ENCODE measurements around the gene FER. TPM values are rescaled to one million over a fixed set of nuclear protein-coding genes. Genes with fewer than 3 reads are reported as not detected.
A peak's percentile ranks its signal among the peaks of the same experiment; 100 is the strongest.

FER gene
- total and polyA plus RNA-seq, 10 donors: 0.96 to 38.8 (median 21.2) TPM

GRCh38 chr5:108910627-108911026, 162.9 kb downstream of the FER start:
- peaks cover 0 to 7% (median 0%) of the 10 kb centered on the region in 8 donors for H3K9me3 ChIP-seq
- 95 to 100% (median 96%) methylated on average over 3 of the region's 3 CpGs for WGBS, 5 donors
- H3K4me3 ChIP-seq: no peak overlapping the region
- no peaks in the 10 kb centered on the region for H3K27me3 ChIP-seq (replicated peaks in 1 of 7)
- no peak overlapping the region for H3K27ac ChIP-seq
- no peak for TF ChIP-seq POLR2AphosphoS5 (IDR thresholded peaks at IDR 0.05)
- TF ChIP-seq POLR2A (IDR thresholded peaks at IDR 0.05): no peak
- TF ChIP-seq CTCF (IDR thresholded peaks at IDR 0.05 in 8 of 11, conservative IDR thresholded peaks at IDR 0.05 in 3 of 11): no peak
- DNase-seq: no peak
- intact Hi-C loops (cut with DNase I; ENCODE audit: low total_unique reads): no loop called here
- H3K4me1 ChIP-seq: no peaks in the 10 kb centered on the region
- H3K36me3 ChIP-seq: no peaks in the 10 kb centered on the region

- Histone ChIP-seq H3K9me3 (peaks cover 0 to 7% (median 0%) of the 10 kb centered on the region in 8 donors), H3K27ac (no peak overlapping the region), H3K4me3 (no peak overlapping the region), H3K4me1 (no peaks in the 10 kb centered on the region), H3K36me3 (no peaks in the 10 kb centered on the region), H3K27me3 (replicated peaks in 1 of 7) (no peaks in the 10 kb centered on the region)
- intact Hi-C loops (cut with DNase I; ENCODE audit: low total_unique reads): no loop called here
- 75 to 85% (median 76%) methylated on average over 3 of the region's 3 CpGs for WGBS, 5 donors
- DNase-seq: no peak
- TF ChIP-seq POLR2A (IDR thresholded peaks at IDR 0.05): no peak
- no peak for TF ChIP-seq POLR2AphosphoS5 (IDR thresholded peaks at IDR 0.05)
- no peak for TF ChIP-seq CTCF (IDR thresholded peaks at IDR 0.05 in 8 of 11, conservative IDR thresholded peaks at IDR 0.05 in 3 of 11)
Observed at GRCh38 chr5:108911055-108911454, 163.4 kb downstream of the FER start.

- intact Hi-C loops (cut with DNase I; ENCODE audit: low total_unique reads): no loop called here
- H3K4me3 ChIP-seq: no peak overlapping the region
- TF ChIP-seq POLR2AphosphoS5 (IDR thresholded peaks at IDR 0.05) (no peak), POLR2A (IDR thresholded peaks at IDR 0.05) (no peak), CTCF (IDR thresholded peaks at IDR 0.05 in 8 of 11, conservative IDR thresholded peaks at IDR 0.05 in 3 of 11) (no peak)
- H3K4me1 ChIP-seq: no peaks in the 10 kb centered on the region
- no peak for DNase-seq
- H3K36me3 ChIP-seq: no peaks in the 10 kb centered on the region
- no peaks in the 10 kb centered on the region for H3K9me3 ChIP-seq
- H3K27ac ChIP-seq: no peak overlapping the region
- H3K27me3 ChIP-seq (replicated peaks in 1 of 7): no peaks in the 10 kb centered on the region
Observed at GRCh38 chr5:108917596-108917995, 169.9 kb downstream of the FER start.

- TF ChIP-seq POLR2A (IDR thresholded peaks at IDR 0.05) (no peak), CTCF (IDR thresholded peaks at IDR 0.05 in 8 of 11, conservative IDR thresholded peaks at IDR 0.05 in 3 of 11) (peak in 3 of 11 experiments; percentile 11 to 23 (median 15))
- DNase-seq: no peak
- no peak overlapping the region for H3K4me3 ChIP-seq
- no peak overlapping the region for H3K27ac ChIP-seq
- H3K9me3 ChIP-seq: no peaks in the 10 kb centered on the region
- intact Hi-C loops (cut with DNase I; ENCODE audit: low total_unique reads): no loop called here
- no peaks in the 10 kb centered on the region for H3K36me3 ChIP-seq
- 75 to 85% (median 82%) methylated on average over 2 of the region's 2 CpGs for WGBS, 5 donors
- no peaks in the 10 kb centered on the region for H3K4me1 ChIP-seq
- no peaks in the 10 kb centered on the region for H3K27me3 ChIP-seq (replicated peaks in 1 of 7)
Observed at GRCh38 chr5:108919591-108920326, 172.1 kb downstream of the FER start.
